Measurements from ENCODE around the gene GPR42.
A peak's percentile ranks its signal among the peaks of the same experiment; 100 is the strongest.

GPR42 gene

DNA sequence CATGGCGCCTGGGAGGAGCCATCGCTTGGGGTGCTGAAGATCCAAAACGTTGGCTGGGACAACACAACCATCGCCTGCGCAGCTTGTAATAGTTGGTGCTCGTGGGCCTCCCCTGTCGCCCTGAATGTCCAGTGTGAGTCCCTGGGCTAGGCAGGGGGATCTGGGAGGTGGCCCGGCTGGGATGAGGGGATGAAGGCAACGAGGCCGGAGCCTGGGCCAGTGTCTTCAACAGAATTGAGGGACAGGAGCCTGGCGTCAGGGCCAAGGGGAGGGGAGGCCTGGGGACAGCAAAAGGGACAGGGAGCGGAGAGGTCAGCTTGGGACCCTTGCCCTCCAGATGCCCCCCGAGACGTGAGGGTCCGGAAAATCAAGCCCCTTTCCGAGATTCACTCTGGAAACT lies 29.9 kb upstream of the GPR42 start (continued):
- no peak for TF ChIP-seq ZNF580 (tag by site-specific recombination; IDR thresholded peaks at IDR 0.05)
- no peak for TF ChIP-seq ZNF843 (tag by site-specific recombination; IDR thresholded peaks at IDR 0.05)
- no peak for TF ChIP-seq ZNF768 (tag by site-specific recombination; IDR thresholded peaks at IDR 0.05)
- no peak for TF ChIP-seq ZNF148 (tag by site-specific recombination; IDR thresholded peaks at IDR 0.05; ENCODE audit: borderline replicate concordance)
- no peak for TF ChIP-seq ZNF146 (tag by site-specific recombination; IDR thresholded peaks at IDR 0.05)
- TF ChIP-seq ZBTB44 (tag by site-specific recombination; IDR thresholded peaks at IDR 0.05), result no peak
- TF ChIP-seq ZSCAN16 (tag by site-specific recombination; IDR thresholded peaks at IDR 0.05), result no peak
- TF ChIP-seq, protein P1, sequence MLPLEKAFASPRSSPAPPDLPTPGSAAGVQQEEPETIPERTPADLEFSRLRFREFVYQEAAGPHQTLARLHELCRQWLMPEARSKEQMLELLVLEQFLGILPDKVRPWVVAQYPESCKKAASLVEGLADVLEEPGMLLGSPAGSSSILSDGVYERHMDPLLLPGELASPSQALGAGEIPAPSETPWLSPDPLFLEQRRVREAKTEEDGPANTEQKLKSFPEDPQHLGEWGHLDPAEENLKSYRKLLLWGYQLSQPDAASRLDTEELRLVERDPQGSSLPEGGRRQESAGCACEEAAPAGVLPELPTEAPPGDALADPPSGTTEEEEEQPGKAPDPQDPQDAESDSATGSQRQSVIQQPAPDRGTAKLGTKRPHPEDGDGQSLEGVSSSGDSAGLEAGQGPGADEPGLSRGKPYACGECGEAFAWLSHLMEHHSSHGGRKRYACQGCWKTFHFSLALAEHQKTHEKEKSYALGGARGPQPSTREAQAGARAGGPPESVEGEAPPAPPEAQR (tag by site-specific recombination; IDR thresholded peaks at IDR 0.05), result no peak

GRCh38 chr19:35341565-35342225 lies 29.2 kb upstream of the GPR42 start:
- Histone ChIP-seq H3K4me1 (ENCODE audit: control insufficient read depth, insufficient read depth, low read length) (no peaks in the 10 kb centered on the region), H3K27ac (ENCODE audit: extremely low read depth, low read depth, low read length) (no peak overlapping the region), H3K4me3 (ENCODE audit: low read depth, low read length) (no peak overlapping the region), H3K9me3 (ENCODE audit: control insufficient read depth, insufficient read depth, low read depth, low read length) (no peaks in the 10 kb centered on the region), H3K36me3 (ENCODE audit: control insufficient read depth in 2 of 2, insufficient read depth in 1 of 2, low read length in 2 of 2) (no peaks in the 10 kb centered on the region)
- POLR2A ChIA-PET, result no interaction called here
- peak; percentile 37; the same call in 1 of the 2 replicates for TF ChIP-seq ZNF148 (tag by site-specific recombination; IDR thresholded peaks at IDR 0.05; ENCODE audit: borderline replicate concordance)
- TF ChIP-seq ZNF433 (tag by site-specific recombination; IDR thresholded peaks at IDR 0.05; ENCODE audit: low read depth), result peak; percentile 28; the same call in 1 of the 2 replicates
- no peak for TF ChIP-seq KLF1 (tag by site-specific recombination; IDR thresholded peaks at IDR 0.05)
- TF ChIP-seq ZNF398 (tag by site-specific recombination; IDR thresholded peaks at IDR 0.05), result 0 out of 2 replicates have a peak, but pooled peaks have one; percentile 8
- TF ChIP-seq ZNF366 (tag by site-specific recombination; conservative IDR thresholded peaks at IDR 0.05), result peak; percentile 97
- CTCF ChIA-PET, result interaction anchor here (1.3 to 2.4 kb wide), 3 partner anchors 11 to 169 kb away, joined by 3 to 12 read pairs (median 6); no protein-coding TSS in a partner anchor
